Gastrocnemius medialis (tissue), 4 donors: ENCODE data around the gene SCN10A. TPM values are rescaled to one million over a fixed set of nuclear protein-coding genes. Genes with fewer than 3 reads are reported as not detected.

ENCODE experiments used
- ATAC-seq, 2 donors: fragments of 150-250 bp; one replicate each; pipeline ENCODE4 v1.9.1; 2016
- DNase-seq, 2 donors: peaks; one replicate each; pipeline ENCODE4 v3.0.0-alpha.2; 2019
- H3K27ac ChIP-seq, 4 donors: fragments of 200-600 bp; sonication (generic); 1 replicate in 1 of 4; 2 replicates in 3 of 4; pipeline ENCODE4 v1.5.1; 2016 to 2018; ENCODE audit warnings: mild to moderate bottlenecking in 2 of 4, moderate library complexity in 1 of 4
- H3K27me3 ChIP-seq, 3 donors: fragments of 200-600 bp; sonication (generic) in 2 of 3; 1 replicate in 1 of 3; 2 replicates in 2 of 3; pipeline versions ENCODE4 v1.5.1 to v1.6.0; 2016 to 2019; ENCODE audit warnings: mild to moderate bottlenecking in 1 of 3, moderate library complexity in 1 of 3
- H3K36me3 ChIP-seq, 2 donors: fragments of 200-600 bp; sonication (generic) in 1 of 2; one replicate each; pipeline ENCODE4 v1.5.1; 2017 to 2018
- H3K4me1 ChIP-seq, 2 donors: fragments of 200-600 bp; sonication (generic) in 1 of 2; one replicate each; pipeline ENCODE4 v1.5.1; 2016 to 2017; ENCODE audit warnings: mild to moderate bottlenecking in 2 of 2
- H3K4me3 ChIP-seq, 4 donors: fragments of 200-600 bp; sonication (generic) in 3 of 4; 1 replicate in 1 of 4; 2 replicates in 3 of 4; pipeline ENCODE4 v1.5.1; 2016 to 2019; ENCODE audit warnings: mild to moderate bottlenecking in 2 of 4
- H3K9me3 ChIP-seq, 3 donors: fragments of 200-600 bp; sonication (generic) in 2 of 3; 1 replicate in 1 of 3; 2 replicates in 2 of 3; pipeline ENCODE4 v1.5.1; 2016 to 2019
- POLR2A ChIP-seq, 2 donors: fragments of 450-650 bp; IDR thresholded peaks; one replicate each; pipeline ENCODE4 v1.6.1; 2017; ENCODE audit warnings: antibody characterized with exemption in 2 of 2, mild to moderate bottlenecking in 2 of 2, moderate library complexity in 2 of 2
- in situ Hi-C, 4 donors: fragments of 200-750 bp; cut with MboI; loops; one replicate each; pipeline versions ENCODE4 v1.15.0 to v1.8.0; 2017; ENCODE audit warnings: low sequenced_read_pairs in 4 of 4
- intact Hi-C: fragments of 100-400 bp; cut with DNase I; formaldehyde crosslinking; loops from one replicate; pipeline ENCODE4 v1.15.1; 2023; ENCODE audit warnings: low total_unique reads
- total RNA-seq, 4 donors: library from RNA; depleted of rRNA; stranded (reverse); fragments of >200 nt; gene quantifications; one replicate each; pipeline versions ENCODE4 v1.1.0 to v1.2.3, GENCODE V29; 2016
- TF ChIP-seq, protein P1 (sequence below), 5 experiments: fragments of 450-650 bp in 3 of 5; fragments of 200-600 bp in 2 of 5; sonication (generic) in 2 of 5; IDR thresholded peaks in 4 of 5; conservative IDR thresholded peaks in 1 of 5; 1 replicate in 4 of 5; 2 replicates in 1 of 5; pipeline ENCODE4 v1.5.1; 2016 to 2019; ENCODE audit warnings: antibody characterized with exemption in 5 of 5, mild to moderate bottlenecking in 3 of 5, moderate library complexity in 3 of 5

The SCN10A gene
- total RNA-seq, 4 donors from 2014 or later: not detected

DNA sequence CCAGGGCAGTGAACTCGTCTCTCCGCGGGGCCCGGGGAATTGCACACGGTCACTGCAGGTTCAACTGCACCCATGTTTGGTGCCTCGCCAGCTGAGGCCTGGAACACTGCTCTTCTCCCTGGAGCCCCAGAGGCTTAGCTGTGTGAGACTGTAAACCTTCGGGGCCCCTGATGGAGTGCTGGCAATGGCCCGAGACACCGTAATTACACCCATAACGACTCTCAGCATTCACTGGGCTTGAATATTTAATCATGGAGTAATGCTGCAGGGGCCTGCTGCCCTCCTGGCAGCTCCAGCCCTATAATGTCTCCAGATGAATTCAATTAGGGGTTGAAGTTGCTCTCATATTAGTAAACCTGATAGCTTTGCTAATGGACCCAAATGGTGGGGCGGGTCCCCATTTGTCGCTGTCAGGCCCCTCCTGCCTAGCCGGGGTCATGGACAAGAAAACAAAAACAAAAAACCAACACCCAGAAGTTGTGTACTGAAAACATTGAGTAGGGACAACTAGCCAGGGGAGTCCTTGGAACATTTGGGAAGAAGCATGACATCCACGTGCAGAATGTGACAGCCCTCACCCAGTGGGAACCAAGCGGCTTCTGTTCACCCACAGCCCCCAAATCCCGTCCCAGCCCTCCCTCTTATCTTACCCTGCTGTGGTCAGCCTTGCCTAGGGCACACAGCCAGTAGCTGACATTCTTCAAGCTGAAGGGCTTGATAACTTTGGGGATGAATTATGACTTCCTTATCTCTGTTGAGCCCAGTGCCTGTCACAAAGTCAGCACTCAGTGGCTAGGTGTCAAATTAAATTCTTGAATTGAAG, 92.2 kb downstream of the SCN10A start:
- DNase-seq: no peak
- Histone ChIP-seq H3K36me3 (no peaks in the 10 kb centered on the region), H3K27ac (no peak overlapping the region), H3K4me3 (no peak overlapping the region), H3K27me3 (no peaks in the 10 kb centered on the region), H3K9me3 (no peaks in the 10 kb centered on the region), H3K4me1 (no peaks in the 10 kb centered on the region)
- TF ChIP-seq POLR2A (IDR thresholded peaks at IDR 0.05): no peak
- TF ChIP-seq, protein P1, sequence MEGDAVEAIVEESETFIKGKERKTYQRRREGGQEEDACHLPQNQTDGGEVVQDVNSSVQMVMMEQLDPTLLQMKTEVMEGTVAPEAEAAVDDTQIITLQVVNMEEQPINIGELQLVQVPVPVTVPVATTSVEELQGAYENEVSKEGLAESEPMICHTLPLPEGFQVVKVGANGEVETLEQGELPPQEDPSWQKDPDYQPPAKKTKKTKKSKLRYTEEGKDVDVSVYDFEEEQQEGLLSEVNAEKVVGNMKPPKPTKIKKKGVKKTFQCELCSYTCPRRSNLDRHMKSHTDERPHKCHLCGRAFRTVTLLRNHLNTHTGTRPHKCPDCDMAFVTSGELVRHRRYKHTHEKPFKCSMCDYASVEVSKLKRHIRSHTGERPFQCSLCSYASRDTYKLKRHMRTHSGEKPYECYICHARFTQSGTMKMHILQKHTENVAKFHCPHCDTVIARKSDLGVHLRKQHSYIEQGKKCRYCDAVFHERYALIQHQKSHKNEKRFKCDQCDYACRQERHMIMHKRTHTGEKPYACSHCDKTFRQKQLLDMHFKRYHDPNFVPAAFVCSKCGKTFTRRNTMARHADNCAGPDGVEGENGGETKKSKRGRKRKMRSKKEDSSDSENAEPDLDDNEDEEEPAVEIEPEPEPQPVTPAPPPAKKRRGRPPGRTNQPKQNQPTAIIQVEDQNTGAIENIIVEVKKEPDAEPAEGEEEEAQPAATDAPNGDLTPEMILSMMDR (IDR thresholded peaks at IDR 0.05 in 4 of 5, conservative IDR thresholded peaks at IDR 0.05 in 1 of 5): no peak
- in situ Hi-C loops (no loop called here), intact Hi-C loops (no loop called here)
- ATAC-seq: no peak

DNA sequence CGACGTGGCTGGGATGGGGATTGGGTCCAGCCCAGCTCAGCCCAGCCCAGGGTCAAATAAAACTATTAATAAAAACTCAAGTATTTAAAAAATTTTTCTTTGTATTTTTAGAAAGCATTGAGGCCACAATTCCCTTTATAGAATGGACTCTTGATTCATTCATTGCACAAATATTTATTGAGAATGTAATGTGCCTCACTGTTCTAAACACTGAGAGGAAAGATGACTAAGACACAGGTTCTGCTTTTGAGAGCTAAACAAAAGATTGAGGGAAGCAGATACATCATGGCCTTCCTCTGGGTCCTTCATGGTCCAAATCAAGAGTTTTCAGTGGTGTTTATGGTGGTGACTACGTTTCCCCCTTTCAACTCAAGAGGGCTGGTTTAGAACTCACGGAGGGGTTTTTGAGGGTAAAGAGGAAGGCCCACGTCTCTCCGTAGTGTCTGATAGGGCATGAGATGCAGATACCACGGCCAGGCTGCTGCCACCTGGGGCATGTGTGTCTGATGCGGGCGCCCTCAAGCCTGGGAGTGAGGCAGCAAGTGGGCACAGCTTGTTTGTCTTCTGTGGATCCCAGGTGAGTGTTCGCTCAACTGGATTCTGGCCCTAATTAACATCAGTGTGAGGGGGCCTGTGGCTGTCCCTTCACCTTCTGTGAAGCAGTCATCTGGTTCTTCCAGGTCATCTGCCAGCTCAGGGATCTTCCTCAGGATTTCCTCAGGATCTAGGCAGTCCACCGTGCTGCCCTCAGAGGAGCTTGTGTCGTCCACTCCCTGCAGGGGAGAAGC, 93.0 kb downstream of the SCN10A start:
- no peak overlapping the region for H3K27ac ChIP-seq

DNA sequence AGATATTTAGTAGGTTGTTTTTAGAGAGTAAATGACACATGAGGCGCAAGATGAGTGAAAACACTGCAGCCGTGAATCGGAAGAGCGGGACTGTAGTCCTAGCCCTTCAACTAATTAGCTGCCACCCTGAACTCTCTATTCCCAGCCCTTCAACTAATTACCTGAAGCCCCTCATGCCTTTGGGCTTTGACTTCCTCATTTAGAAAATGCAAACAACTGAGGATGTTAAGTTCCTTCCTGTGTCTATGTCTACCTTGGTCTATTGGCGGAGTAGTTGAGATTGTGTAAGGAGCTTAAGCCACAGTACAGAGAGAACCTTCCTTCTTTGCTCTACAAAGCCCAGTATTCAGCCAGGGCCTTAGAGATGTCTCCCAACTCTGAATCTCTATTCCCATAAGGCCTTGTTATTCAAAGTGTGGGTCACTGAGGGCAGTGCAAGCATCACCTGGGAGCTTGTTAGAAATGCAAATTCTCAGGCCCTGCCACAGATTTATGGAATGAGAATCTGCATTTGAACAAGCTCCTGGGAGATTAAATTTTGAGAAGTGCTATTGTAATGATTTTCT, 94.7 kb downstream of the SCN10A start:
- TF ChIP-seq, protein P1 (IDR thresholded peaks at IDR 0.05 in 4 of 5, conservative IDR thresholded peaks at IDR 0.05 in 1 of 5): no peak
- TF ChIP-seq POLR2A (IDR thresholded peaks at IDR 0.05): no peak
- Histone ChIP-seq H3K27ac (no peak overlapping the region), H3K27me3 (no peaks in the 10 kb centered on the region), H3K4me1 (no peaks in the 10 kb centered on the region), H3K4me3 (no peak overlapping the region), H3K9me3 (no peaks in the 10 kb centered on the region), H3K36me3 (no peaks in the 10 kb centered on the region)
- in situ Hi-C loops (no loop called here), intact Hi-C loops (no loop called here)
- DNase-seq (no peak), ATAC-seq (no peak)

More for the DNA sequence above, 93.0 kb downstream of the SCN10A start:
- ATAC-seq (no peak), DNase-seq (no peak)
- in situ Hi-C loops (no loop called here), intact Hi-C loops (no loop called here)
- Histone ChIP-seq H3K36me3 (no peaks in the 10 kb centered on the region), H3K4me3 (no peak overlapping the region), H3K4me1 (no peaks in the 10 kb centered on the region), H3K27me3 (no peaks in the 10 kb centered on the region), H3K9me3 (no peaks in the 10 kb centered on the region)
- no peak for TF ChIP-seq POLR2A (IDR thresholded peaks at IDR 0.05)
- TF ChIP-seq, protein P1 (IDR thresholded peaks at IDR 0.05 in 4 of 5, conservative IDR thresholded peaks at IDR 0.05 in 1 of 5): no peak

DNA sequence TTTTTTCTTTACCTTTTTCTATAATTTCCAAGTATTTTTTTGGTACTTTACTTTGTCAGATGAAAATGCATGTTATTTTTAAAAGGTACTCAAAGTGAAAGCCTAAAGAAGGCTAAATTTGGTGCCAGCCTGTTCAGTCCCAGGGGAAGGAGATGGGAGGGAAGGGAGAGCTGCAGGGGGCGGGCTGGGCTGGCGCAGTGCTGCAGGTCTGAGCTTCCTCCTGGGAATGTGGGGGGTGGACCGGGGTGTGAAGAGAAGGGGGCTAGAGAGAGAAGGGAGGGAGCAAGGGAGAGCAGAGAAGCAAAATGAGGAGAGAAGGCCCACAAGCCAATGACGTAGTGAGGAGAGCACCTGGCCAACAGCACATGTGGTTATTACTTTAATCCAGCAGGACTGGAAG, 95.6 kb downstream of the SCN10A start:
- no peak for TF ChIP-seq POLR2A (IDR thresholded peaks at IDR 0.05)
- TF ChIP-seq, protein P1 (IDR thresholded peaks at IDR 0.05 in 4 of 5, conservative IDR thresholded peaks at IDR 0.05 in 1 of 5): no peak
- no peak overlapping the region for H3K27ac ChIP-seq
- intact Hi-C loops (no loop called here), in situ Hi-C loops (no loop called here)
- no peaks in the 10 kb centered on the region for H3K9me3 ChIP-seq
- DNase-seq (no peak), ATAC-seq (no peak)
- no peak overlapping the region for H3K4me3 ChIP-seq
- H3K4me1 ChIP-seq: no peaks in the 10 kb centered on the region
- no peaks in the 10 kb centered on the region for H3K36me3 ChIP-seq
- no peaks in the 10 kb centered on the region for H3K27me3 ChIP-seq
